HG03025 (cell line): ENCODE measurements around the gene TC2N.
A peak's percentile ranks its signal among the peaks of the same experiment; 100 is the strongest.
"Not testable (repeated sequence)": the region's sequence is repeated elsewhere in the genome, so short reads cannot be mapped to it uniquely, and the experiment has no call there.

Experiments
- ATAC-seq: cut with Tn5 transposase; IDR thresholded peaks from one replicate; pipeline ENCODE4 v1.9.1; 2021; ENCODE audit warnings: mild to moderate bottlenecking, moderate library complexity; ENCODE audit not compliant: unreplicated experiment, low FRiP score

The TC2N gene

DNA sequence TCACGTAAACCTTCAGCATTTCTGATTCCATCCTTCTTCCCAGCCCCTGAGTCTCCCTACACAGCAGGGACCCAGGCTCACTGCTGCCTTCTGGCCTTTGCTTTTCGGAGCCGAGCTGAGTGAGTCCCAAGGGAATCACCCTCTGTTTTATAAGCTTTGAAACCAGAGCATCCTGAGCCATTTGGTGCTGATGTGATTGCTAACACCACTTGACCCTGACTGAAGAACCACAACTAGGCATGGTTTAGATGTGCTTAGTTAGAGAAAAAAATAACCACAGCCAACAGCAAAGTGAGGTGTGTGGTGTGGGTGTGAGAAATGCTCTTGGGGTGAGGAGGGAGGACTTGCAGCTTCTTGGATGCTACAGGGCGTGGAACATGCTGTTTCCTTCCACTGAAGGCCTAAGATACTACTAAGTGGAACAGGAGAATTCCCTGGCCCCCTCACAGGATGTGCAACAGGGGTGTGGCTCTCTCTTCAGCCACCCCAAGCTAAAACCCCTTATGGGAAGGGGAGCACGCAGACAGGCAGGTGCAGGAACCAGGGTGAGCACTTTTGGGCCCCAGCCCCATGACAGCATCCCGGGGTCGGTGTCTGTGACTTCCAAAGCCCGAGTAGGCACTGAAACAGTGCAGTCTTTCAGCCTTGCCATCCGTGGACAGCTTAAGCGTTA, at the start of gene TC2N:
TSS of gene TC2N (minus strand) at position 221 of the 673 bp plus-strand sequence. CDS start 53,767 bp downstream, outside the sequence.
- no peak for ATAC-seq

- ATAC-seq = no peak
Measured at GRCh38 chr14:91912035-91912434, 44.7 kb upstream of the TC2N start.

DNA sequence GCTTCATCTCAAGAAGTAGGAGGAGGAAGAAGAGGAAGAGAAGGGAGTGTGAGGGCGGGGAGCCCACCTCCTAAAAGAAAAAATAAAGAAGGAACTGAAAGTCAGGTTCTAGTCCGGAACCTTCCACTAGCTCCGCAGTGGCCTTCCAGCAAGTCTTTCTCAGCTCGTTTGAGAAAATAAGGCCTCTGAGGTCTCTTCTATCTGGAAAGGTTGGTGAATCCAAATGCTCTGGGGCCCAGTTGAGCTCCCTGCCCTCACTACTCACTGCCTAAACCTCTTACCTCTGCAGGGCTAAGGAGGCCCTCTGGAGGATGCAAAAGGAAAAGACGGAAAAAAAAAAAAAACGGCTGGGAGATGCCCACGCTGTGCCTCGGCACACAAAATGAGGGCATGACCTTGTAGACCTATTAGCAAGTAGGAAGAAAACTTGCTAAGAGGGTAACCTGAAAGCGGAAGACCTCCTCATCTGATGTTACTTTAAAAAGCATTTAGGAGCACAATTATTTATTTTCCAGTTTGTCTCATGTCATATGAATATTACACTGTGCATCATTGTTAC, 44.2 kb upstream of the TC2N start:
- peak; percentile 75 for ATAC-seq

DNA sequence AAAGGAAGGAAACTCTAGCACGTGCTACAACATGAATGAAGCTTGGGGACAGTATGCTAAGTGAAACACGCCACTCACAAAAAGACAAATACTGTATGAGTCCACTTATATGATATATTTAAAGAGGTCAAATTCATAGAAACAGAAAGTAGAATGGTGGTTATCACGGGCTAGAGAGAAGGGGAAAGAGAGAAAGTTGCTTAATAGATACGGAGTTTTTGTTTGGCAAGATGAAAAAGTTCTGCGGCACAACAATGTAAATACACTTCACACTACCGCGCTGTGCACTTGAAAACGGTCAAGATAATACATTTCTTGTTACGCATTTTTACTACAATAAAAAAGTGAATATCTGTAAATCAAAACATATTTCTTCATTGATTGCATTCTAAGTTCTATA, 42.9 kb upstream of the TC2N start:
- no peak for ATAC-seq

- no peak for ATAC-seq
Measured at GRCh38 chr14:91906374-91906773, 39.0 kb upstream of the TC2N start.

- ATAC-seq = no peak
Measured at GRCh38 chr14:91904956-91905645, 37.8 kb upstream of the TC2N start.

DNA sequence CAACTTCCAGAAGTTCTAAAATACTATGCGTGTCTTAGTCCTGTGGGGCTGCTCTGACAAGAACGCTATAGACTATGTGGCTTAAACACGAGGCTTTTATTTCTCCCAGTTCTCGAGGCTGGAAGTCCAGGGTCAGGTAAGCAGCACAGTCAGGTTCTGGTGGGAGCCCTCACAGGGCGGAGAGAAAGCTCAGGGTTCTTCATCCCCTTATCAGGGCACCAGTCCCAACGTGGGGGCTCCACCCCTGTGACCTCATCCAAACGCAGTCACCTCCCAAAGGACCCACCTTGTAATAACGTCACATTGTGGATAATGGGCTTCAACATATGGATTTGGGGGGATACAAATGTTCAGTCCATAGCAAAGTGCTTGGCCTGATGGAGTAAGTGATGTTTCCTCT, 37.1 kb upstream of the TC2N start:
- ATAC-seq = no peak

DNA sequence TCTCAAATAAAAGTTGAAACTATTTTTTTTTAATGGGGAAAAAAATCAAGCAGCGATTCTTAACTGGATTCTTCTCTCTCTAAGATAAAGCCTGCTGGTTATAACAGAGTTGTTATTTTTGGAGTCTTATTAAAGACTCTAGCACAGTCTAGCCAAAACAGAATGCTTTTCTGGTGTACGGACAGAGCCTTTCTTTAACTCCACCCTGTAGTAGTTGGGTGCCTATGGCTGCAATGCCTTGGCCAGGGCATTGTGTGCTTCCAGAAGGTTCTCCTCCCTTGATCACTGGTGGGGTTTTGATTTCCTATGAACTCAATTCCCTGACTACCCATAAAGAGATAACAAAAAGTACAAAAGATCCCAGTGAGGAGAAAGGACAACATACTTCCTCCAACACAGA, 35.7 kb upstream of the TC2N start:
- ATAC-seq = no peak

GRCh38 chr14:91902336-91902735, 35.0 kb upstream of the TC2N start:
- ATAC-seq = no peak

GRCh38 chr14:91901449-91902226, 34.3 kb upstream of the TC2N start:
- ATAC-seq = no peak

- ATAC-seq = no peak
Measured at GRCh38 chr14:91899806-91900205, 32.5 kb upstream of the TC2N start.

DNA sequence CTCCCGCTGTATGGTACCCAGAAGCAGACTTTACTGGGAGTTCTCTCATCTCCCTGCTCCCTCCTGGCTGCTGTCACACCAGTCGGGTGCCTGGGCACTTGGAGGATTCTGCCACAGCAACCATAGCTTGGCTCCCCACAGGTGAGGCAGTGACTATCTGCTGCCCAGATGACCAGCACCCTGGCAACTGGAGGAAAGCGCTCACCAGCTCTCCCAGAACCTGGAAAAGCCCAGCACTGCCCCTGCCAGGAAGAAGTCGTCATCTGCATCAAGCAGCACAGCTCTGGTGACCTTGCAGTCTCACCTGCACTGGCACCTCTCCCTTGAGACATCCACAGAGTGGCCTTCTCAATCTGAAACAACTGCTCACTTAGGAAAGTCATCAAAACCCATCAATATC, 31.9 kb upstream of the TC2N start:
- no peak for ATAC-seq

- ATAC-seq = no peak
Measured at GRCh38 chr14:91898372-91898771, 31.0 kb upstream of the TC2N start.

DNA sequence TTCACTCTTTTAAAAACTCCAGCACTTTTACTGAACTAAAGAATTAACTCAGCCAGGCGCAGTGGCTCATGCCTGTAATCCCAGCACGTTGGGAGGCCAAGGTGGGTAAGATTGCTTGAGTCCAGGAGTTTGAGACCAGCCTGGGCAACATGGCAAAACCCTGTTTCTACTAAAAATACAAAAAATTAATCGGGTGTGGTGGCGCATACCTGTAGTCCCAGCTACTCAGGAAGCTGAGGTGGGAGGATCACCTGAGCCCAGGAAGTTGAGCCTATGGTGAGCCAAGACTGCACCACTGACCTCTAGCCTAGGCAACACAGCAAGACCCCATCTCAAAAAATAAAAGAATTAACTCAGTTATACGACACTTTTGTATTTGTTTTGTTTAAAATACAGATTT, 30.4 kb upstream of the TC2N start:
- not testable (repeated sequence) for ATAC-seq

GRCh38 chr14:91897106-91897701, 29.9 kb upstream of the TC2N start:
- no peak for ATAC-seq

GRCh38 chr14:91896419-91896818, 29.1 kb upstream of the TC2N start:
- ATAC-seq = no peak

- ATAC-seq = no peak
Measured at GRCh38 chr14:91893669-91894068, 26.3 kb upstream of the TC2N start.

DNA sequence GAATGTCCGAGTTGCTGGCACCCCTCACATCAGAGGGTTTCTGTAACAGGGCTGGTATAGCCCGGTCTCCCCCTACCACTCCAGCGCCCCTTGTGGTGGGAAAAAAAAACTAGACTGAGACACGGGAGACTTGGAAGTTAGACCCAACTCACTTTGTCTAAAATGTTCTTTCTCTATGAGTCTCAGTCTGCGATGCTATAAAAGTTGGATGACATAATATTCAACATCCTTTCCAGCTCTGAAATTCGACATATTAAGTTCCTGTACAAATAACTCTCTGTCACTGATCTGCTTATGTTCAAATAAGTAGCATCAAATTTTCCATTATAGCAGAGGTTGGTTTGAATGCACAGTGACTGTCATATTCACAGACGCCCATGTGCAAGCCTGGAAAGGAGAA, 25.7 kb upstream of the TC2N start:
- no peak for ATAC-seq

DNA sequence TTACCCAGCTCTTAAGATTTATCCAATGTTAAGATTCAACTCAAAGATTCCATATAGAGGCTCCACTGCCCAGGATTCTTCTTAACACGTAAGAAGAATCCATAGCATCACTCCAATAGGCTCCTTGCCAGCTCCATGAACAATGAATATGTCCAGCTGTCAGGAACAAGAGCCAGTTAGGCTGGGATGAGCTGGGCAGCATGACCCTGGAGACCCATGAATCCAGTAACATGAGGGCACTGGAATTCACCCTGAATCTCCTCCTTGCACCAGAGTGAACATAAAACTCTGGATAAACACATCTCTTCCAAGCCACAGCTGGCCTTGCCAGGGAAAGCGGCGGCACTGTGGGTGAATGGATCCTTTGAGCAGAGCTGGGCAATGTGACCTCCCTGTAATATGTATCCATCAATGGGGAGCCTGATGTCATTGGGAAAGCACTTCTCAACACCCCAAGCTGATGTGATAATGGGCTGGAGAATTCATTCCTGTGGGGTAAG, 24.4 kb upstream of the TC2N start:
- no peak for ATAC-seq

GRCh38 chr14:91891101-91891500, 23.8 kb upstream of the TC2N start:
- ATAC-seq = no peak
